HG03558 (cell line): ENCODE results near the gene LRRC52.

Experiments
- ATAC-seq: cut with Tn5 transposase; IDR thresholded peaks from one replicate; pipeline ENCODE4 v1.9.1; 2021; ENCODE audit warnings: moderate number of reproducible peaks; ENCODE audit not compliant: unreplicated experiment; ENCODE audit errors: extremely low read depth

Gene LRRC52

GRCh38 chr1:165536016-165536415 is 7.8 kb upstream of the LRRC52 start:
- no peak for ATAC-seq

- no peak for ATAC-seq
These were observed 6.3 kb upstream of the LRRC52 start for GRCh38 chr1:165537356-165538109.

GRCh38 chr1:165539306-165539705 is 4.5 kb upstream of the LRRC52 start:
- no peak for ATAC-seq

- ATAC-seq: no peak
These were observed 3.9 kb upstream of the LRRC52 start for GRCh38 chr1:165539908-165540307.

- no peak for ATAC-seq
These were observed 1.7 kb upstream of the LRRC52 start for GRCh38 chr1:165542015-165542631.

- ATAC-seq: no peak
These were observed 1.2 kb upstream of the LRRC52 start for GRCh38 chr1:165542647-165543046.

- no peak for ATAC-seq
These were observed 1.2 kb downstream of the LRRC52 start for GRCh38 chr1:165544996-165545395.

GRCh38 chr1:165545974-165546373 is 2.2 kb downstream of the LRRC52 start:
- no peak for ATAC-seq

GRCh38 chr1:165549973-165550372 is 6.2 kb downstream of the LRRC52 start:
- no peak for ATAC-seq

- ATAC-seq: no peak
These were observed 7.7 kb downstream of the LRRC52 start for GRCh38 chr1:165551469-165551868.

GRCh38 chr1:165560883-165561656 is 17.3 kb downstream of the LRRC52 start:
- ATAC-seq: no peak

GRCh38 chr1:165562571-165562970 is 18.8 kb downstream of the LRRC52 start:
- no peak for ATAC-seq

- no peak for ATAC-seq
These were observed 19.8 kb downstream of the LRRC52 start for GRCh38 chr1:165563551-165563950.

GRCh38 chr1:165564561-165564960 is 20.8 kb downstream of the LRRC52 start:
- no peak for ATAC-seq

GRCh38 chr1:165565751-165566490 is 22.1 kb downstream of the LRRC52 start:
- ATAC-seq: no peak

- no peak for ATAC-seq
These were observed 26.3 kb downstream of the LRRC52 start for GRCh38 chr1:165570078-165570477.

- ATAC-seq: no peak
These were observed 30.0 kb downstream of the LRRC52 start for GRCh38 chr1:165573787-165574186.

GRCh38 chr1:165574295-165574694 is 30.5 kb downstream of the LRRC52 start:
- no peak for ATAC-seq

GRCh38 chr1:165575468-165576099 is 31.8 kb downstream of the LRRC52 start:
- ATAC-seq: no peak

- no peak for ATAC-seq
These were observed 32.7 kb downstream of the LRRC52 start for GRCh38 chr1:165576536-165576935.
